K562 (cell line): Measurements from ENCODE around the gene DHX58. TPM values are rescaled to one million over a fixed set of nuclear protein-coding genes. Genes with fewer than 3 reads are reported as not detected.
A peak's percentile ranks its signal among the peaks of the same experiment; 100 is the strongest.

ENCODE experiments used
- ATAC-seq: fragments of 200-7000 bp; cut with Tn5 transposase; 3 replicates; pipeline ENCODE4 v1.9.1; 2020; ENCODE audit warnings: moderate library complexity
- BruUV-seq: library from RNA; stranded (reverse); fragments of 400-500 nt; replicated peaks from 2 replicates; lab custom pipeline; 2021; lab: Mats Ljungman, UMichigan
- CTCF ChIA-PET: fragments of 300-600 bp; formaldehyde crosslinking; extraction: SDS; loops from one replicate; lab custom pipeline; 2021; ENCODE audit warnings: low intra/inter-chr PET ratio; lab: Yijun Ruan, JAX
- POLR2A ChIA-PET: fragments of 300-600, 350-650 bp; sonication (Branson Sonifier 250); formaldehyde crosslinking; extraction: SDS; loops from one replicate; lab custom pipeline; 2021; ENCODE audit warnings: antibody characterized with exemption, inconsistent platforms; lab: Yijun Ruan, JAX
- DNase-seq, 4 experiments: peaks; one replicate each; pipeline versions ENCODE4 v3.0.0 to v3.0.0-alpha.2; 2011 to 2018; ENCODE audit warnings: low spot score in 3 of 4, mixed read lengths in 3 of 4; ENCODE audit errors: extremely low read depth in 1 of 4
- FAIRE-seq: peaks from 2 replicates; lab custom pipeline; 2011; peaks lifted over from hg19 to GRCh38; lab: Jason Lieb, UNC
- H2AFZ ChIP-seq: 2 replicates; pipeline ENCODE4 v1.6.0; 2011; ENCODE audit warnings: low read depth, low read length, control low read depth, inconsistent platforms
- H3K27ac ChIP-seq: fragments of 200-600 bp; 3 replicates; pipeline ENCODE4 v1.8.0; 2011; ENCODE audit warnings: low read depth, mild to moderate bottlenecking, control low read depth, inconsistent platforms, low read length, moderate library complexity, mixed read lengths; ENCODE audit errors: extremely low read depth
- H3K27me3 ChIP-seq, 2 experiments: fragments of 300-600 bp in 1 of 2; 2 replicates in 1 of 2; 3 replicates in 1 of 2; pipeline versions ENCODE4 v1.6.0 to v1.8.0; 2011; ENCODE audit warnings: inconsistent platforms in 2 of 2, low read length in 2 of 2, mild to moderate bottlenecking in 1 of 2, mixed read lengths in 1 of 2, moderate library complexity in 1 of 2; ENCODE audit not compliant: control insufficient read depth in 2 of 2, insufficient read depth in 2 of 2
- H3K36me3 ChIP-seq: fragments of 300-600 bp; 3 replicates; pipeline ENCODE4 v1.8.0; 2011; ENCODE audit warnings: mild to moderate bottlenecking, low read length, inconsistent platforms; ENCODE audit not compliant: control insufficient read depth, insufficient read depth
- H3K4me1 ChIP-seq, 2 experiments: fragments of 200-600 bp in 1 of 2; replicated peaks in 1 of 2; 2 replicates in 1 of 2; 3 replicates in 1 of 2; pipeline versions ENCODE4 v1.5.1 to v1.8.0; 2011; ENCODE audit warnings: inconsistent platforms in 2 of 2, low read length in 2 of 2, mild to moderate bottlenecking in 1 of 2, mixed read lengths in 1 of 2, moderate library complexity in 1 of 2; ENCODE audit not compliant: control insufficient read depth in 2 of 2, insufficient read depth in 2 of 2
- H3K4me2 ChIP-seq: 2 replicates; pipeline ENCODE4 v1.6.1; 2011; ENCODE audit warnings: low read length, control low read depth, inconsistent platforms, mixed read lengths; ENCODE audit not compliant: insufficient read depth
- H3K4me3 ChIP-seq: fragments of 200-600 bp; sonication (generic), shearing (Covaris generic); 2 replicates; pipeline ENCODE4 v1.5.1; 2016; ENCODE audit warnings: control low read depth, inconsistent platforms
- H3K79me2 ChIP-seq: fragments of 200-600 bp; 3 replicates; pipeline ENCODE4 v1.8.0; 2011; ENCODE audit warnings: low read length, inconsistent platforms; ENCODE audit not compliant: control insufficient read depth, insufficient read depth
- H3K9ac ChIP-seq, 2 experiments: 2 replicates each; pipeline versions ENCODE4 v1.6.0 to v1.6.1; 2011; ENCODE audit warnings: low read depth in 2 of 2, low read length in 2 of 2, control low read depth in 1 of 2, inconsistent platforms in 1 of 2, mild to moderate bottlenecking in 1 of 2, mixed read lengths in 1 of 2; ENCODE audit not compliant: insufficient read depth in 1 of 2
- H3K9me1 ChIP-seq: one replicate; pipeline ENCODE4 v1.6.0; 2011; ENCODE audit warnings: inconsistent platforms, mild to moderate bottlenecking, low read length, moderate library complexity; ENCODE audit not compliant: control insufficient read depth, insufficient read depth
- H3K9me3 ChIP-seq: replicated peaks from 2 replicates; pipeline ENCODE4 v1.5.1; 2011; ENCODE audit warnings: low read depth, low read length, inconsistent platforms; ENCODE audit not compliant: control insufficient read depth, insufficient read depth
- H4K20me1 ChIP-seq: replicated peaks from 2 replicates; pipeline ENCODE4 v1.6.1; 2011; ENCODE audit warnings: low read length, inconsistent platforms, mixed read lengths; ENCODE audit not compliant: control insufficient read depth, insufficient read depth
- ESRRB ChIP-seq: fragments of 250-450 bp; sonication (Bioruptor Pico); IDR thresholded peaks from 2 replicates; pipeline ENCODE4 v1.5.0; 2020; ENCODE audit warnings: mild to moderate bottlenecking, moderate library complexity, borderline replicate concordance
- HSF4 ChIP-seq: fragments of 250-450 bp; sonication (Bioruptor Pico); IDR thresholded peaks from 2 replicates; pipeline ENCODE4 v2.1.2; 2022; ENCODE audit warnings: mild to moderate bottlenecking, moderate library complexity, borderline replicate concordance
- ZNF384 ChIP-seq: IDR thresholded peaks from 2 replicates; pipeline ENCODE4 v1.6.1; 2012; ENCODE audit warnings: low read depth, low read length, improper control_type of control experiment
- ZNF780A ChIP-seq: fragments of 250-450 bp; sonication (Bioruptor Pico); IDR thresholded peaks from 2 replicates; pipeline ENCODE4 v1.5.0; 2021; ENCODE audit warnings: mild to moderate bottlenecking
- WGBS: fragments of 100-300 bp; shearing (Covaris generic); methylation state at CpG from one replicate; pipeline ENCODE4 v1.1.6; 2016; ENCODE audit warnings: low coverage, mixed read lengths; ENCODE audit not compliant: insufficient coverage; ENCODE audit errors: missing lambda C conversion rate; 5-methylcytosine and 5-hydroxymethylcytosine counted together
- in situ Hi-C: fragments of 300-500 bp; cut with MboI; formaldehyde crosslinking; loops from 4 replicates; pipeline ENCODE4 v1.15.0; 2018; ENCODE audit warnings: inconsistent platforms, mixed read lengths
- intact Hi-C: fragments of 100-400 bp; cut with micrococcal nuclease; formaldehyde crosslinking; loops from 2 replicates; pipeline ENCODE4 v1.14.2; 2022
- polyA plus RNA-seq, 8 experiments: library from polyadenylated mRNA; depleted of rRNA in 4 of 8; stranded (reverse) in 5 of 8; unstranded in 3 of 8; fragments of >200 nt; fragmentation: Nextera tagmentation in 2 of 8; fragmentation: Illumina TruSeq in 1 of 8; extraction: Ambion mirVana in 2 of 8; extraction: Trizol in 1 of 8; gene quantifications; 2 replicates each; pipeline versions ENCODE4 v1.2.1 to v1.2.3, GENCODE V29; 2011 to 2014; ENCODE audit warnings: inconsistent platforms in 1 of 8, missing spikeins in 1 of 8
- total RNA-seq, 7 experiments: library from RNA; depleted of rRNA in 6 of 7; stranded (reverse); fragments of >200 nt in 6 of 7; fragmentation: Illumina TruSeq in 2 of 7; extraction: Trizol in 2 of 7; gene quantifications; 2 replicates each; pipeline versions ENCODE4 v1.2.1 to v1.2.3, GENCODE V29; 2011 to 2021; ENCODE audit warnings: low replicate concordance in 1 of 7

DHX58 gene
- total and polyA plus RNA-seq, 9 of the 15 experiments (the other 6 are each of a cell fraction or from before 2014, with no cell fraction given): 0.15 to 3.0 (median 1.4) TPM

- BruUV-seq: no TSS peak
- no peaks in the 10 kb centered on the region for H3K79me2 ChIP-seq
- intact Hi-C loops (no loop called here), in situ Hi-C loops (no loop called here)
- no peak overlapping the region for H3K4me3 ChIP-seq
- ChIA-PET POLR2A (interaction anchor here (1.2 kb wide), 1 partner anchor 10 kb away, joined by 3 read pairs; no protein-coding TSS in a partner anchor), CTCF (interaction anchor here (1.0 kb wide), 1 partner anchor 14 kb away, joined by 3 read pairs; no protein-coding TSS in a partner anchor)
- H3K9ac ChIP-seq: 0 out of 4 replicates have a peak overlapping the region, but pooled peaks of 1 of the 2 experiments have one; percentile 7
- WGBS: 46% methylated on average over 4 of the region's 8 CpGs
- H3K4me2 ChIP-seq: no peak overlapping the region
- H3K27ac ChIP-seq: no peak overlapping the region
- no peaks in the 10 kb centered on the region for H3K9me3 ChIP-seq
- H3K36me3 ChIP-seq: no peaks in the 10 kb centered on the region
- TF ChIP-seq ZNF780A (CRISPR knock-in tag): no peak
- TF ChIP-seq ZNF384: peak; percentile 21; the same call in 1 of the 2 replicates
- no peak for TF ChIP-seq HSF4
- no peak for TF ChIP-seq ESRRB (CRISPR knock-in tag)
- no peaks in the 10 kb centered on the region for H3K9me1 ChIP-seq
- no peak for FAIRE-seq
- ATAC-seq: no peak
- no peak overlapping the region for H2AFZ ChIP-seq
- peaks cover 0 to 12% of the 10 kb centered on the region in 2 experiments; a peak in 3 of 5 replicates for H3K27me3 ChIP-seq
- H4K20me1 ChIP-seq: no peaks in the 10 kb centered on the region; the same call in 1 of the 2 replicates
- peaks cover 11 to 24% of the 10 kb centered on the region in 2 experiments for H3K4me1 ChIP-seq
- DNase-seq: no peak
These were observed 16.0 kb downstream of the DHX58 start for GRCh38 chr17:42096360-42097111.
